ENCODE results near the gene CNPY3. TPM values are rescaled to one million over a fixed set of nuclear protein-coding genes. Genes with fewer than 3 reads are reported as not detected.

Gene CNPY3
- total and polyA plus RNA-seq, 7 experiments from 2014 or later: 58.6 to 134 (median 92.7) TPM

DNA sequence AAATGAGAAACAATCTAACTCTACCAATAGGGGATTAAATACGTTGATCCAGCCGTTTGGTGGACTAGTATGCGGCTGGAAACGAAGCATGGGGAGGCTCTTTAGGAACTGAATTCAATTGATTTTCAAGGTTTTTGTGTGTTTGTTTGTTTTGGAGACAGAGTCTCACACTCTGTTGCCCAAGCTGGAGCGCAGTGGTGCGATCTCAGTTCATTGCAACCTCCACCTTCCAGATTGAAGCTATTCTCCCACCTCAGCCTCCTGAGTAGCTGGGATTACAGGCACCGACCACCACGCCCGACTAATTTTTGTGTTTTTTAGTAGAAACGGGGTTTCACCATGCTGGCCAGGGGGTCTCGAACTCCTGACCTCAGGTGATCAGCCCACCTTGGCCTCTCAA is 7.1 kb downstream of the CNPY3 start:
- no peak overlapping the region for H3K27ac ChIP-seq (ENCODE audit: low read depth, low read length)
- no peaks in the 10 kb centered on the region for H3K9me3 ChIP-seq (ENCODE audit: control insufficient read depth in 2 of 3, low read length in 3 of 3)
- H3K36me3 ChIP-seq (ENCODE audit: control insufficient read depth in 2 of 3, insufficient read depth in 3 of 3, low read length in 3 of 3): peaks cover 10 to 71% (median 17%) of the 10 kb centered on the region in 3 experiments
- no peak overlapping the region for H3K4me3 ChIP-seq (ENCODE audit: low read length)
- no peaks in the 10 kb centered on the region for H3K27me3 Mint-ChIP-seq
- H3K27ac Mint-ChIP-seq: peak overlapping the region in 6 of 9 donors; percentile 0 to 89 (median 40)
- peaks cover 11 to 34% (median 19%) of the 10 kb centered on the region in 5 donors for H3K36me3 Mint-ChIP-seq
- DNase-seq (no peak), ATAC-seq (no peak)
- H3K4me3 Mint-ChIP-seq: no peak overlapping the region
- peaks cover 22 to 53% (median 45%) of the 10 kb centered on the region in 7 donors for H3K4me1 Mint-ChIP-seq
- intact Hi-C loops (cut with micrococcal nuclease): no loop called here
- CTCF ChIA-PET: interaction anchor here (0.5 to 1.5 kb wide), 2 partner anchors 77 to 116 kb away, joined by 3 to 4 read pairs; no protein-coding TSS in a partner anchor
- H3K27me3 ChIP-seq (ENCODE audit: control insufficient read depth in 2 of 2, insufficient read depth in 2 of 2, low read length in 2 of 2): no peaks in the 10 kb centered on the region
- no peaks in the 10 kb centered on the region for H3K9me3 Mint-ChIP-seq
- H3K4me1 ChIP-seq (ENCODE audit: control insufficient read depth in 2 of 2, insufficient read depth in 2 of 2, low read length in 2 of 2): peaks cover 17 to 19% of the 10 kb centered on the region in 2 donors
- POLR2A ChIA-PET: no interaction called here

DNA sequence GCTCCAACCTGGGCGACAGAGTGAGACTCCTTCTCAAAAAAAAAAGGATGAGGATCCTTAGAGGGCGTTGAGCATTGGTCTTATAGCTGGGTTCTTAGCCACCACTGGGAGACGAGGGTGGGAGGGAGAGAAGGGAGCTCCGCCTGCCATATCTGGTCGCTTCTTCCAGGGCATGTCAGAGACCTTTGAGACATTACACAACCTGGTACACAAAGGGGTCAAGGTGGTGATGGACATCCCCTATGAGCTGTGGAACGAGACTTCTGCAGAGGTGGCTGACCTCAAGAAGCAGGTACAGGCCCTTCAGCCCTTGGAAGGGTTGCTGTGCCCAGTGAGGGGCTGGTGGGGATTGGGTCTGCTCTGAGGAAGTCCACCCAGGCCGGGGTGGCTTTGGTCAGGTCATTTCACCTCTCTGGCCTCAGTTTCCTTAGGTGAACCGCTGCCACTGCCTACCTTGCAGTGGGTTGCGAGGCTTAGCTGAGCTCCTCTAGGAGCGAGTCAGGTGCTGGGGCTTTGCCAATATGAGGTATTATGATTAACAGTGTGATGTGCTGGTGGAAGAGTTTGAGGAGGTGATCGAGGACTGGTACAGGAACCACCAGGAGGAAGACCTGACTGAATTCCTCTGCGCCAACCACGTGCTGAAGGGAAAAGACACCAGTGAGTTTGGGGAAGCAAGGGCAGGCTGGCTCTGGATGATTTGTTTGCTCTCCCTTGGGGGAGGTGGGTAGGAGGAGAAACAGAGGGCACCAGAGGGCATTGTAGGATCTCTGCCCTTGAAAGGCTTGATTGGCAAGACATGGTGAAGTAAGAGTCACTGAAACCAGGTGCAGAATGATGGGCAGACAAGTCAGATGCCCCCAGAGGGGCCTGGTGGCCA is 8.5 kb downstream of the CNPY3 start:
- no peaks in the 10 kb centered on the region for H3K9me3 ChIP-seq (ENCODE audit: control insufficient read depth in 2 of 3, low read length in 3 of 3)
- DNase-seq: no peak
- H3K27ac ChIP-seq (ENCODE audit: low read depth, low read length): no peak overlapping the region
- Mint-ChIP-seq H3K27me3 (no peaks in the 10 kb centered on the region), H3K9me3 (no peaks in the 10 kb centered on the region), H3K36me3 (peaks cover 4 to 29% (median 11%) of the 10 kb centered on the region in 5 donors), H3K4me3 (peak overlapping the region in 1 of 10 donors; percentile 6), H3K4me1 (peaks cover 11 to 40% (median 34%) of the 10 kb centered on the region in 7 donors), H3K27ac (peak overlapping the region in 5 of 9 donors; percentile 34 to 83 (median 59))
- H3K4me1 ChIP-seq (ENCODE audit: control insufficient read depth in 2 of 2, insufficient read depth in 2 of 2, low read length in 2 of 2): peaks cover 7% of the 10 kb centered on the region in 2 donors
- H3K27me3 ChIP-seq (ENCODE audit: control insufficient read depth in 2 of 2, insufficient read depth in 2 of 2, low read length in 2 of 2): no peaks in the 10 kb centered on the region
- peaks cover 13 to 81% (median 17%) of the 10 kb centered on the region in 3 experiments for H3K36me3 ChIP-seq (ENCODE audit: control insufficient read depth in 2 of 3, insufficient read depth in 3 of 3, low read length in 3 of 3)
- POLR2A ChIA-PET: no interaction called here
- intact Hi-C loops (cut with micrococcal nuclease): no loop called here
- no peak for ATAC-seq
- H3K4me3 ChIP-seq (ENCODE audit: low read length): no peak overlapping the region
- CTCF ChIA-PET: interaction anchor here (0.7 kb wide), 1 partner anchor 448 kb away, joined by 3 read pairs; no protein-coding TSS in a partner anchor

DNA sequence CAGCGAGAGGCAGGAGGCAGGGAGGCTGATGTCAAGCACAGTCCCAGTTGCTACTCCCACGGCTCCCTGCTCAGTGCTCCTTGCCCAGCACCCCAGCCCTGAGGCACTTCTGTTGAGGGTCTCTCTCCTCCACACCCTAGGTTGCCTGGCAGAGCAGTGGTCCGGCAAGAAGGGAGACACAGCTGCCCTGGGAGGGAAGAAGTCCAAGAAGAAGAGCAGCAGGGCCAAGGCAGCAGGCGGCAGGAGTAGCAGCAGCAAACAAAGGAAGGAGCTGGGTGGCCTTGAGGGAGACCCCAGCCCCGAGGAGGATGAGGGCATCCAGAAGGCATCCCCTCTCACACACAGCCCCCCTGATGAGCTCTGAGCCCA is 9.1 kb downstream of the CNPY3 start:
- Mint-ChIP-seq H3K36me3 (peaks cover 5 to 33% (median 11%) of the 10 kb centered on the region in 5 donors), H3K4me3 (no peak overlapping the region), H3K9me3 (no peaks in the 10 kb centered on the region), H3K27ac (peak overlapping the region in 3 of 9 donors; percentile 54 to 83 (median 59)), H3K4me1 (peaks cover 5 to 34% (median 28%) of the 10 kb centered on the region in 7 donors), H3K27me3 (no peaks in the 10 kb centered on the region)
- peaks cover 13 to 82% (median 17%) of the 10 kb centered on the region in 3 experiments for H3K36me3 ChIP-seq (ENCODE audit: control insufficient read depth in 2 of 3, insufficient read depth in 3 of 3, low read length in 3 of 3)
- no peak overlapping the region for H3K4me3 ChIP-seq (ENCODE audit: low read length)
- no peak overlapping the region for H3K27ac ChIP-seq (ENCODE audit: low read depth, low read length)
- ChIA-PET POLR2A (interaction anchor here (1.0 kb wide), 1 partner anchor 373 kb away, joined by 3 read pairs; no protein-coding TSS in a partner anchor), CTCF (no interaction called here)
- H3K27me3 ChIP-seq (ENCODE audit: control insufficient read depth in 2 of 2, insufficient read depth in 2 of 2, low read length in 2 of 2): no peaks in the 10 kb centered on the region
- peaks cover under 1% of the 10 kb centered on the region in 2 donors for H3K4me1 ChIP-seq (ENCODE audit: control insufficient read depth in 2 of 2, insufficient read depth in 2 of 2, low read length in 2 of 2)
- H3K9me3 ChIP-seq (ENCODE audit: control insufficient read depth in 2 of 3, low read length in 3 of 3): no peaks in the 10 kb centered on the region
- intact Hi-C loops (cut with micrococcal nuclease): no loop called here
- DNase-seq (no peak), ATAC-seq (no peak)

DNA sequence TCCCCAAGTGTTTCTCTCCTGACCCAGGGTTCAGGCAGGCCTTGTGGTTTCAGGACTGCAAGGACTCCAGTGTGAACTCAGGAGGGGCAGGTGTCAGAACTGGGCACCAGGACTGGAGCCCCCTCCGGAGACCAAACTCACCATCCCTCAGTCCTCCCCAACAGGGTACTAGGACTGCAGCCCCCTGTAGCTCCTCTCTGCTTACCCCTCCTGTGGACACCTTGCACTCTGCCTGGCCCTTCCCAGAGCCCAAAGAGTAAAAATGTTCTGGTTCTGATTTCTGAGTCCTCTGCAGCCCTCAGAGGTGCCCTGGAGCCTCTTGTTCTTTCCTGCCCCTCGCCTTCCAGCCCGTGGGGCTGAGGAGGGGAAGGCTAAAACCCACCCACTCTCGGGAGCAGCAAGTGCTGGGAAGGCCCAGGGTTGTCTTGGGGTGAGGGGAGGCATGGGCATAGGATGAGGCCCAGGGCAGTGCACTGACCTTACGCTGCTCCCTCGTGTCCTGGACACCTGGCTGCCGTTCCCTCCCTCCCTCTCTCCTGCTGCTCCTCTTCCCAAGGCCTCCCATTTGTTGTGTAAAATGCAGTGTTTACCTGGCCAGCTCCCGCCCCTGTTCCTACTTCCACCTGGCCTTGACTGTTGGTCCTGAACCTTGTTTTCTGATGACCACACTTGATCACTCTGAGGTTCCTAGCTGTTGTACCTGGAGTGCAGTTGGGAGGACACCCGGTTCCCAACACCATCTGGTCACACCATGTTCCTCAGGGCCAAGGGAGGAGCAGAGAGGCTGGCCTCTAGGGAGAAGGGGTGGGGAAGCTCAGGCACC is 9.9 kb downstream of the CNPY3 start:
- ATAC-seq: no peak

DNA sequence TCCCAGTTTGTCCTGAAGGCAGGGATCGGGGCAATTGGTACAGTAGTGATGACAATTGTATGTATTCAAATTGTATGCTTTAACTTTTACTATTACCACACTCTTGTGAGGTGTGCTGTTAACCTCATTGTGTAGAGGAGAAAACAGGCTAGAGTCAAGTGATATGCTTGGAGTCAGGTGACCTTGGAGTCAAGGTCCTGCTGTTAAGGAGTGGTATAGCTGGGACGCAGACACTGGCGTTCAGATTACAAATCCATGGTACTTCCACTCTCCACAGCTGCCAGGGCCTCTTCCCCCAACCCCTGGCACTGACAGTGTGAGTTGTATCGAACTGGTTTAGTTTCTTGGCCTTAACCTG is 10.5 kb downstream of the CNPY3 start:
- Mint-ChIP-seq H3K36me3 (peaks cover 7 to 36% (median 11%) of the 10 kb centered on the region in 5 donors), H3K4me3 (peak overlapping the region in 1 of 10 donors; percentile 42), H3K27me3 (no peaks in the 10 kb centered on the region), H3K27ac (peak overlapping the region in 1 of 9 donors; percentile 45), H3K4me1 (peaks cover 0 to 23% (median 15%) of the 10 kb centered on the region in 7 donors), H3K9me3 (no peaks in the 10 kb centered on the region)
- Histone ChIP-seq H3K4me3 (ENCODE audit: low read length) (no peak overlapping the region), H3K27ac (ENCODE audit: low read depth, low read length) (no peak overlapping the region), H3K27me3 (ENCODE audit: control insufficient read depth in 2 of 2, insufficient read depth in 2 of 2, low read length in 2 of 2) (no peaks in the 10 kb centered on the region), H3K4me1 (ENCODE audit: control insufficient read depth in 2 of 2, insufficient read depth in 2 of 2, low read length in 2 of 2) (no peaks in the 10 kb centered on the region), H3K36me3 (ENCODE audit: control insufficient read depth in 2 of 3, insufficient read depth in 3 of 3, low read length in 3 of 3) (peaks cover 13 to 82% (median 17%) of the 10 kb centered on the region in 3 experiments), H3K9me3 (ENCODE audit: control insufficient read depth in 2 of 3, low read length in 3 of 3) (no peaks in the 10 kb centered on the region)
- POLR2A ChIA-PET: interaction anchor here (0.7 to 2.0 kb wide), 4 partner anchors 10 to 78 kb away, joined by 3 to 9 read pairs (median 4); partner anchors contain the start of genes CNPY3 and PPP2R5D
- CTCF ChIA-PET: no interaction called here
- intact Hi-C loops (cut with micrococcal nuclease): no loop called here
- ATAC-seq (no peak), DNase-seq (no peak)

More for the DNA sequence above, 9.9 kb downstream of the CNPY3 start:
- POLR2A ChIA-PET: interaction anchor here (0.7 to 1.4 kb wide), 4 partner anchors 10 to 374 kb away, joined by 3 to 5 read pairs (median 3); partner anchors contain the start of genes CNPY3 and PPP2R5D
- H3K4me3 ChIP-seq (ENCODE audit: low read length): no peak overlapping the region
- no peak for DNase-seq
- H3K36me3 ChIP-seq (ENCODE audit: control insufficient read depth in 2 of 3, insufficient read depth in 3 of 3, low read length in 3 of 3): peaks cover 13 to 86% (median 17%) of the 10 kb centered on the region in 3 experiments
- Mint-ChIP-seq H3K36me3 (peaks cover 7 to 36% (median 11%) of the 10 kb centered on the region in 5 donors), H3K9me3 (no peaks in the 10 kb centered on the region), H3K4me3 (peak overlapping the region in 2 of 10 donors; percentile 42 to 59), H3K27ac (peak overlapping the region in 2 of 9 donors; percentile 45), H3K4me1 (peaks cover 0 to 26% (median 20%) of the 10 kb centered on the region in 7 donors), H3K27me3 (no peaks in the 10 kb centered on the region)
- H3K27me3 ChIP-seq (ENCODE audit: control insufficient read depth in 2 of 2, insufficient read depth in 2 of 2, low read length in 2 of 2): no peaks in the 10 kb centered on the region
- no peaks in the 10 kb centered on the region for H3K4me1 ChIP-seq (ENCODE audit: control insufficient read depth in 2 of 2, insufficient read depth in 2 of 2, low read length in 2 of 2)
- CTCF ChIA-PET: no interaction called here
- no peak overlapping the region for H3K27ac ChIP-seq (ENCODE audit: low read depth, low read length)
- H3K9me3 ChIP-seq (ENCODE audit: control insufficient read depth in 2 of 3, low read length in 3 of 3): no peaks in the 10 kb centered on the region
- intact Hi-C loops (cut with micrococcal nuclease): no loop called here

DNA sequence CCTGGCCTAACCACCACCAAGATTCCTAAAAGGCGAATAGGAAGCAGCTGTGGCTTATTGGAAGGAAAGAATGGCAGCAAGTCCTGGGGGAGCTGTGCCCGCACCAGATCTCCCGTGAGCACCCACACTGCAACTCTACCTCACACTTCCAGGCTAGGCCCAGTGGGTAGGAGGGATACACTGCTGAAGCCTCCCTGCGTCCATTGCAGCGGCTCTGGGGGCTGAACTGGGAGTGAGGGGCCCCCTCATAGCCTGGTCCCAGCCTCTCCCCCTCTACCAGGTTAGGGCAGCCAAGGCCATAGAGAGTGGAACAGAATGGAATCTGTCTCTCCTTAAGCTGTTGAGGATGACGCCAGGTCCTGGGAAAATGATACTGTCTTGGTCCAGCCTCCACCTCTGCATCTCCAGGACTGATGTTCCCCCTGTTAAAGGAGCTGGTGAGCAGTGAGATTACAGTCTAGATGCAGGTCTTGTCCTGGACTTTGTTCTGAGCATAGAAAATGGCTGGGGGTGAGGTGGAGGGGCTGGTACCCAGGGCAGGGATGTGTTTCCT is 11.3 kb downstream of the CNPY3 start:
- no peaks in the 10 kb centered on the region for H3K27me3 Mint-ChIP-seq
- CTCF ChIA-PET: no interaction called here
- H3K27ac ChIP-seq (ENCODE audit: low read depth, low read length): no peak overlapping the region

More for the DNA sequence above, 11.3 kb downstream of the CNPY3 start:
- H3K4me3 ChIP-seq (ENCODE audit: low read length): no peak overlapping the region
- DNase-seq (no peak), ATAC-seq (no peak)
- intact Hi-C loops (cut with micrococcal nuclease): no loop called here
- Mint-ChIP-seq H3K4me3 (no peak overlapping the region), H3K27ac (peak overlapping the region in 3 of 9 donors; percentile 66 to 72 (median 72)), H3K4me1 (peaks cover 0 to 18% (median 11%) of the 10 kb centered on the region in 7 donors), H3K9me3 (no peaks in the 10 kb centered on the region), H3K36me3 (peaks cover 7 to 32% (median 11%) of the 10 kb centered on the region in 5 donors)
- no peaks in the 10 kb centered on the region for H3K9me3 ChIP-seq (ENCODE audit: control insufficient read depth in 2 of 3, low read length in 3 of 3)
- POLR2A ChIA-PET: interaction anchor here (1.4 to 2.0 kb wide), 2 partner anchors 11 to 44 kb away, joined by 3 to 9 read pairs; partner anchors contain the start of genes CNPY3 and PPP2R5D
- no peaks in the 10 kb centered on the region for H3K27me3 ChIP-seq (ENCODE audit: control insufficient read depth in 2 of 2, insufficient read depth in 2 of 2, low read length in 2 of 2)
- peaks cover 9 to 74% (median 17%) of the 10 kb centered on the region in 3 experiments for H3K36me3 ChIP-seq (ENCODE audit: control insufficient read depth in 2 of 3, insufficient read depth in 3 of 3, low read length in 3 of 3)
- no peaks in the 10 kb centered on the region for H3K4me1 ChIP-seq (ENCODE audit: control insufficient read depth in 2 of 2, insufficient read depth in 2 of 2, low read length in 2 of 2)
